ENCODE results near the gene MGMT. TPM values are rescaled to one million over a fixed set of nuclear protein-coding genes. Genes with fewer than 3 reads are reported as not detected.

The MGMT gene
- total RNA-seq, 1 experiment from 2014 or later: 9.4 TPM

DNA sequence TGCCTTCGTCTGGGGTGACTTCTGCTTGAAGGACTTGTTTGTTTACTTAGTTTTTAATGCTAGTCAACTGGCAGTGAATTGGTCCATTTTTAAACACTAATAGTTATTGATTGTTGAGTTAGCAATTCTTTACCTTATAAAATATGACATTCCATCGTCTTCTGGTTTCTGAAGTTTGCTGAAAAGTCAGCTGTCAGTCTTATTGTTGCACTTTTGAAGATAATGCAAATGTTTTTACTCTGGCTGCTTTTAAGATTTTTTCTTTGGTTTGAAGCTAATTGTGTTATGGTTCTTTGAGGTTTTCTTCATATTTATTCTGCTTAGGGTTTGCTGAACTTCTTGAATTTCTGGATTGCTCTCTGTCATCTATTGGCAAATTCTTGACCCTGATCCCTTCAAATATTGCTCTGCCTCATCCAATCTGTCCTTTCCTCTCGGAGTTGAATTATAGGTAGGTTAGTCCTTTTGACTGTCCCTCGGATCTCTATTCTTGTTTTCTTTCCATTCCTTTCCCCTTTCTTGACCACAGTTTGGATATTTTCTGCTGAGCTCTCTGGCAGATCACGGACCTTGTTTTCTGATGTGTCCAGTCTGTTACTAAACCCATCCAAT is 24.2 kb downstream of the MGMT start:
- no peak overlapping the region for H3K27ac ChIP-seq
- no peak for DNase-seq (ENCODE audit: low read depth in 1 of 2, low spot score in 2 of 2)

GRCh38 chr10:129494176-129494575 is 27.1 kb downstream of the MGMT start:
- Histone ChIP-seq H3K27ac (no peak overlapping the region), H3K9me3 (replicated peaks) (0 out of 2 replicates have a peak, but pooled peaks cover 5% of the 10 kb centered on the region), H3K27me3 (replicated peaks) (no peaks in the 10 kb centered on the region), H3K36me3 (no peaks in the 10 kb centered on the region), H3K4me3 (no peak overlapping the region), H3K4me1 (replicated peaks) (no peaks in the 10 kb centered on the region)
- DNase-seq (ENCODE audit: low read depth in 1 of 2, low spot score in 2 of 2): no peak

More for the DNA sequence above, 24.2 kb downstream of the MGMT start:
- Histone ChIP-seq H3K4me3 (no peak overlapping the region), H3K4me1 (replicated peaks) (no peaks in the 10 kb centered on the region), H3K27me3 (replicated peaks) (no peaks in the 10 kb centered on the region), H3K36me3 (no peaks in the 10 kb centered on the region), H3K9me3 (replicated peaks) (peaks cover 7% of the 10 kb centered on the region; the same call in 1 of the 2 replicates)

DNA sequence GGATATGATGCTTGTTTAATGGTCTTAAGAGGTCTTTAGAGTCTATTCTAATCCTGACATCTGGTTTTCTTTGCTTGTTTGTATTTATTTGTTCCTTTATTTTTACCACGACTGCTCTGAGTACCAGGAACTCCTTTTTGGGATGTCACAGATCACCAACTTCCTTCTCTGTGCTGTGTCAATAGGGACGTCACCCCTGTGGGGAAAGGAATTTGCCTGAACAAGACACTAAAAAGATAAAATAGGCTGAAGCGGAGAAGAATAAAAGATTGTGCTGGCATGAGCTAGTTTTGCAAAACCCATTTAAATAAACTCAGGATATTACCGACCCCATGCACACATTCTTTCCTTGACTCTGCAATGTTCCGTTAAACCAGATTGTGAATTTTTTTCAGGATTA is 27.7 kb downstream of the MGMT start:
- no peak overlapping the region for H3K4me3 ChIP-seq
- 0 out of 2 replicates have a peak, but pooled peaks cover 5% of the 10 kb centered on the region for H3K9me3 ChIP-seq (replicated peaks)
- H3K4me1 ChIP-seq (replicated peaks): no peaks in the 10 kb centered on the region
- H3K27me3 ChIP-seq (replicated peaks): no peaks in the 10 kb centered on the region
- DNase-seq (ENCODE audit: low read depth in 1 of 2, low spot score in 2 of 2): no peak
- H3K36me3 ChIP-seq: no peaks in the 10 kb centered on the region
- no peak overlapping the region for H3K27ac ChIP-seq

- H3K27me3 ChIP-seq (replicated peaks): no peaks in the 10 kb centered on the region
- H3K9me3 ChIP-seq (replicated peaks): 0 out of 2 replicates have a peak, but pooled peaks cover 7% of the 10 kb centered on the region
- no peaks in the 10 kb centered on the region for H3K36me3 ChIP-seq
- no peak overlapping the region for H3K27ac ChIP-seq
- DNase-seq (ENCODE audit: low read depth in 1 of 2, low spot score in 2 of 2): no peak
- no peak overlapping the region for H3K4me3 ChIP-seq
- H3K4me1 ChIP-seq (replicated peaks): no peaks in the 10 kb centered on the region
Observed at GRCh38 chr10:129495256-129495655, 28.2 kb downstream of the MGMT start.

DNA sequence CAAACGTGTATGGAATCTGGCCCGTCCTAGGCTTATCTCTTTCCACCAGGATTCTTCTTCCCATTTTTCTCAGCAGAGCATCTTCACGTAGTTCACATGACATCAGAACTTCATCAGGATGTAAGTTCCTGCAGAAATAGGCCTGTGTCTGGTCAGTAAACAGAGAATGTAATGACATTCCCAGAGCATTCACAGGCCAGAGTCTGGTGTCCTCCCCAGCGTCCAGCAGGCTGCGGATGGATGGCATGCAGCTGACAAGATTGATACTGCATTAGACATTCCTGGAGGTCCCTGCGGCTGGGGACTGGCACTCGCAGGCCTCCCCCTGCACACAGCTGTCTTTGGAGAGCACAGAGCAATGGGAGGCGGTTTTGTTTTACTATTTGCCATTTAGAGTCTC is 28.7 kb downstream of the MGMT start:
- H3K4me1 ChIP-seq (replicated peaks): no peaks in the 10 kb centered on the region
- H3K4me3 ChIP-seq: no peak overlapping the region
- 0 out of 2 replicates have a peak, but pooled peaks cover 7% of the 10 kb centered on the region for H3K9me3 ChIP-seq (replicated peaks)
- no peak overlapping the region for H3K27ac ChIP-seq
- DNase-seq (ENCODE audit: low read depth in 1 of 2, low spot score in 2 of 2): no peak
- no peaks in the 10 kb centered on the region for H3K36me3 ChIP-seq
- no peaks in the 10 kb centered on the region for H3K27me3 ChIP-seq (replicated peaks)

DNA sequence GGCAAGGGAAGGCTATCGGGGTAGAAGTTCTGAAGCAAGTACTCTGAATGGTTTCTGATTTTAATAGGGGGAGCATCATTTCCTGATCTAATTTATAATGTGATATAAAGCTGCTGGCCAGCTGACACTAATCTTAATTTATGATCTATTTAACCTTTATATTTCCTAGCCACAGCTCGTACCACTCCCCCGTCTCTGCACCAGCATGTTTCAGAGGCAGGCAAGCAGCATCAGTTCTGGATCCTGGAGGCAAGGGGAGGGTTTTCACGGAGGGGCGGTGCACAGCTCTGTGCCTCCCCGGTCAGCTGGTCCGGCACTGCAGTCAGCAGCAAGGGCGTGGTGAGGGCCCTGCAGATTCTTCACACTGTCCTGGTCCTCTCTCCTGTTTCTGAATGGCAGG is 30.0 kb downstream of the MGMT start:
- no peak overlapping the region for H3K27ac ChIP-seq
- H3K4me3 ChIP-seq: no peak overlapping the region
- DNase-seq (ENCODE audit: low read depth in 1 of 2, low spot score in 2 of 2): no peak
- H3K36me3 ChIP-seq: no peaks in the 10 kb centered on the region
- no peaks in the 10 kb centered on the region for H3K27me3 ChIP-seq (replicated peaks)
- no peaks in the 10 kb centered on the region for H3K4me1 ChIP-seq (replicated peaks)
- peaks cover 12% of the 10 kb centered on the region for H3K9me3 ChIP-seq (replicated peaks)

GRCh38 chr10:129498680-129499079 is 31.6 kb downstream of the MGMT start:
- no peak for DNase-seq (ENCODE audit: low read depth in 1 of 2, low spot score in 2 of 2)
- Histone ChIP-seq H3K4me1 (replicated peaks) (no peaks in the 10 kb centered on the region), H3K9me3 (replicated peaks) (peaks cover 10% of the 10 kb centered on the region), H3K36me3 (no peaks in the 10 kb centered on the region), H3K4me3 (no peak overlapping the region), H3K27ac (no peak overlapping the region), H3K27me3 (replicated peaks) (no peaks in the 10 kb centered on the region)

DNA sequence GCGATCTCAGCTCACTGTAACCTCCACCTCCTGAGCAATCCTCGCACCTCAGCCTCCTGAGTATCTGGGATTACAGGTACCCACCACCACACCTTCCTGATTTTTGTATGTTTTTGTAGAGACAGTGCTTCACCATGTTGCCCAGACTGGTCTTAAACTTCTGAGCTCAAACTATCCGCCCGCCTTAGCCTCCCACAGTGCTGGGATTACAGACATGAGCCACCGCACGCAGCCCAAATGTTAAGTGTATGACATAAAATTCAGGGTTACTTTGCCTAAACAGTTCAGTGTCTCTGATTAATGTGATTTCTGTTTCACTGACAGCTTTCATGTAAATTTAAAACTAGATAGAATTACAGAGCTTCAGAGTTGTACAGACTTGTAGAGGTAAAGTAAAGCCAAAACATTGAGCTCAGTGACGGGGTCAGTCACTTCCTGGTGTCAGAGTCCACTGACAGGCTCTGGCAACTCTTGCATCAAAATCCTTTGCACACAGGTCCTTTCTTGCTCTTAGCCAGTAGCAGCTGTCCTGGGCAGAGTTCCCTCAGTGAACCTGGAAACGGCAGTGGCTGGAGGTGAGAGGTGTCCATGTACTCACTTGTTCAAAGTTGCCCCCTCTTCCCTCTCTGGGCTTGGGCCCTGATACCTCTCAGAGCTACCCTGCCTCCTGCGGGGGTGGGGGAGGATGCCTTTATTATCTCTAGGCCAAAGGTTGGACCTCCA is 33.7 kb downstream of the MGMT start:
- H3K36me3 ChIP-seq: no peaks in the 10 kb centered on the region
- H3K27me3 ChIP-seq (replicated peaks): no peaks in the 10 kb centered on the region
- no peak overlapping the region for H3K27ac ChIP-seq
- peaks cover 13% of the 10 kb centered on the region for H3K9me3 ChIP-seq (replicated peaks)
- H3K4me1 ChIP-seq (replicated peaks): no peaks in the 10 kb centered on the region
- no peak for DNase-seq (ENCODE audit: low read depth in 1 of 2, low spot score in 2 of 2)
- no peak overlapping the region for H3K4me3 ChIP-seq

GRCh38 chr10:129501652-129502436 is 34.8 kb downstream of the MGMT start:
- no peaks in the 10 kb centered on the region for H3K4me1 ChIP-seq (replicated peaks)
- peaks cover 15% of the 10 kb centered on the region for H3K9me3 ChIP-seq (replicated peaks)

GRCh38 chr10:129502448-129502847 is 35.4 kb downstream of the MGMT start:
- Histone ChIP-seq H3K4me3 (no peak overlapping the region), H3K36me3 (no peaks in the 10 kb centered on the region), H3K27ac (no peak overlapping the region), H3K9me3 (replicated peaks) (peaks cover 16% of the 10 kb centered on the region), H3K4me1 (replicated peaks) (no peaks in the 10 kb centered on the region), H3K27me3 (replicated peaks) (no peaks in the 10 kb centered on the region)
- no peak for DNase-seq (ENCODE audit: low read depth in 1 of 2, low spot score in 2 of 2)

More at GRCh38 chr10:129501652-129502436, 34.8 kb downstream of the MGMT start:
- H3K4me3 ChIP-seq: no peak overlapping the region
- no peak for DNase-seq (ENCODE audit: low read depth in 1 of 2, low spot score in 2 of 2)
- no peaks in the 10 kb centered on the region for H3K27me3 ChIP-seq (replicated peaks)
- no peaks in the 10 kb centered on the region for H3K36me3 ChIP-seq
- H3K27ac ChIP-seq: no peak overlapping the region

DNA sequence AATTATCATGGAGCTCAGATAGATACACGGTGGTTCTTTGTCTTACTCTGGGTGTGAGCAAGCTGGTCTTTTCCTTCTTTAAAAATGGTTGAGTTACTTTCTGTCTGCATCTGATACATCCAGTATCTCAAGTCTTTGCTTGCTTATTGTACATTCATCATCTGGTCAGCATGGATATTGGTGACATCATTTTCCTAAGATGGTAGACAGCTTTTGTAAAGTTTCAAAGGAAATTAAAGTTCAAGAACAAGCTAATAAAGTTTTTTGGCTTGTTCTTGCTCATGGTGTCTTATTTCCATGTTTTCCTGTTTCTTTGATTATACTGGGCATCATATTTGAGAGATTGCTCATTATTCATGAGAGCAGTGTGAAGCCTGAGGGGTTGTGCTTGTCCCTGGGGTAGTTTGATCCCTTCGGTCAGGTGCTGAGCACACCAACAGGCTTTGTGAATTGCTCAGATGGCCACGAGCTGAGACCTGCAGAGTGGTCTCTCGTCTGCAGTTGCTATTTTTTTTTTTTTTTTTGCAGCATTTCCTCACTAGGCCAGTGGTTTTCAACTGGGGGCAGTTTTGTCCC is 38.5 kb downstream of the MGMT start:
- Histone ChIP-seq H3K27me3 (replicated peaks) (no peaks in the 10 kb centered on the region), H3K9me3 (replicated peaks) (peaks cover 20% of the 10 kb centered on the region), H3K4me3 (no peak overlapping the region), H3K36me3 (no peaks in the 10 kb centered on the region), H3K27ac (no peak overlapping the region), H3K4me1 (replicated peaks) (no peaks in the 10 kb centered on the region)
- no peak for DNase-seq (ENCODE audit: low read depth in 1 of 2, low spot score in 2 of 2)

DNA sequence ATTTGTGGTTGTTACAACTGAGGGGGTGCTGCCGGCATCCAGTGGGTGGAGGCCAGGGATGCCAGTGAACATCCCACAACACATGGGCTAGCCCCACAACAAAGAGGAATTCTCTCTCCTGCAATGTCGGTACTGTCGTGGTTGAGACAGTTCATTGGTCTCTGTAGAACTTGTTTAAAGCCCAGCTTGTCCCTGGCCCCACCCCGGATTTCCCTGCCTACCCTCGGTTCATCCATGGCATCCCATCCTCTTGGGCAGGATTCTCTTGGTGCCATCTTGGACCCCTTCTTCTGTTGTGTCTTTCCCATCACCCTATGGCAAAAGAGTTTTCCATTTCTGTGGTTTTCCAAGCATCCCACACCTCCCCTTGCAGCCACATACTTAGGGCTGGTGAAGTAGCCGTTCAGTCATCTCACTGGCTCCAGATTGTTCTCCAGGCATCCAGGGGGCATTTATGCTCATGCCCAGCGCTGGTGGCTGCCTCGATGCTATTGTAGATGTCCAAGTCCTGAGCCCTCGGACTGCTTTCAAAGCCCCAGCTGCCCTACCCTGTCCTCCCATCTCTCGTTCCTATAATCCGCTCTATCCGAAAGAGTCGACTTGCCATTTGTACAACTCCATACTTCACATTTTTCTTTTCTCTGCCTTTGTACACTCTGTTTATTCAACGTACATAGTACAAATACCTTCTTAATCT is 39.2 kb downstream of the MGMT start:
- H3K4me3 ChIP-seq: no peak overlapping the region
- H3K9me3 ChIP-seq (replicated peaks): peaks cover 20% of the 10 kb centered on the region
- H3K27me3 ChIP-seq (replicated peaks): no peaks in the 10 kb centered on the region
- no peak for DNase-seq (ENCODE audit: low read depth in 1 of 2, low spot score in 2 of 2)
- no peaks in the 10 kb centered on the region for H3K4me1 ChIP-seq (replicated peaks)
- H3K27ac ChIP-seq: no peak overlapping the region
- no peaks in the 10 kb centered on the region for H3K36me3 ChIP-seq

GRCh38 chr10:129507216-129507889 is 40.3 kb downstream of the MGMT start:
- no peaks in the 10 kb centered on the region for H3K36me3 ChIP-seq
- H3K4me1 ChIP-seq (replicated peaks): no peaks in the 10 kb centered on the region
- no peak for DNase-seq (ENCODE audit: low read depth in 1 of 2, low spot score in 2 of 2)
- H3K27me3 ChIP-seq (replicated peaks): no peaks in the 10 kb centered on the region
- H3K27ac ChIP-seq: no peak overlapping the region
- no peak overlapping the region for H3K4me3 ChIP-seq
- H3K9me3 ChIP-seq (replicated peaks): peaks cover 16% of the 10 kb centered on the region

Measured in SJSA1 (cell line).